SK-N-DZ (cell line): ENCODE measurements around the gene ETS1.
"Not testable (repeated sequence)": the region's sequence is repeated elsewhere in the genome, so short reads cannot be mapped to it uniquely, and the experiment has no call there.

ENCODE experiments used
- DNase-seq: peaks from one replicate; pipeline ENCODE4 v3.0.0-alpha.2; 2015; ENCODE audit warnings: low spot score

The ETS1 gene

DNA sequence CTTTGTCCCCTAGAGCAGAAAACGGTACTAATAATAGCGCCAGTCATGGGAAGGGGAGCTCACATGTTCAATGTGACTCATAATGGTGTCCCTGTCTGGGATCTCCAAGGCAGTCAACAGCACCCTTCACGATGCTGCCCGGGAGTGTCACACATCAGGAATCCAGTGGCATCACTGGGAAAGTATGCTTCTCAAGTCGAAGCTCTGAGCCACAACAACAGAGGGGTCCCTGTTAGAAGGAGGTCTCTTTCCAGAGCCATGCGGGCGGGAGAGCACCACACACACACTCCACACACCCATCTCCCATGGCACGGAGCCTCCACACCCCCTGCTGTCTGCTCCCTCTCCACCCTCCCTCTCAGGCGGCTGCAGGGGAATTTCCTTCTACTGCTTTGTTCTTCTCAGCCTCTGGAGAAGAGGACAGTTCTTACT, 119.7 kb downstream of the ETS1 start:
- no peak for DNase-seq

DNA sequence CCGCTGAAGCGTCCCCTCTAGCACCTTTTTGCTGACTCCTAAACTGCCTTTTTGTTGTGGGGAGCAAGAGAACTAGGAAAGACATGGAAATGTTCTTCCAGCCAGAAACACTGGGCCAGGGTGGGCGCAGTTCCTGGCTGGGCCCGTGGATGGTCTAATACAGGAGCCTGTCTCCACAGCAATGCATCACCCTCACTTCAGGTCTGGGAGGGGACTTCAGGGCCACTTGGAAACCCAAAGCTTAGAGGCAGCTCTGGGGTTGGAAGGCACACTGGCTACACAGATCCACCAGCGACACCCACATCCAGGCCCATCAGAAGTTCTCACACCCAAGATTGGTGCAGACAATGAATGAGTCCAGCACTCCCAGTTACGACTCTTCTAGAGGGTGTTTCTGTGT, 120.3 kb downstream of the ETS1 start:
- no peak for DNase-seq

DNA sequence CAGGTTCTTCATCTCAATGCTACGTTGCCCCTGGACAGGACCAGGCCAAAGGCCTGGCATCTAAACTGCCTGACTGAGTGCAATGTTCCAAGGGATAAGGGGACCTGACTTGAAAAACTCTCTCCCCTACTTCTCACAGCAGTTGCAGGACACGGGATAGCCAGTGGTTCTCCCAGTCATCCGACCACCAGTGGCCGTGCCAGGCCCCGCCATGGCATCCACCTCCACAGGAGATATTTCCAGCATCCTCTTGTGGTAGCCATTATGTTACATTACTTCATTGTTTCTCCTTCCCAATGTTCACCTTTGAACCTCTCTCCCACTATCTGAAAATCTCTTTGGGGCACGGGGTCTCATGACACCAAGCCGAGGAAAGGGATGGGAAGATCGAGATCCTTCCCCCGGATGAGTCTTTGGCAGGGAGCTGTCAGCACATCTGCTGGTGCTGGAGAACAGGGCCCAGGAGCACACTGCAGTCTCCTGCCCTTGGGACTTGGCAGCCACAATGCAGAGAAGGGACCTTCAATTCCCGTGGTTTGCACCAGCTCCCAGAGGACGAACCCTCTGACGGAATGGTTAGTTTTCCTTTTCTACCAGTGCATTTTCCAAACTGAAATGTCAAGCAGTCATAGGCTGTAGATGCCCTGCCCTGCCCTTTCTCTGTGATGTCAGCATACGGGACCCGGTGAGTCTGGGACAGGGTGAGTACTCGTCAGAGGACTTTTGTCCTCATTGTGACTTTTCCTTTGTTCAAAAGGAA, 121.2 kb downstream of the ETS1 start:
- no peak for DNase-seq

DNA sequence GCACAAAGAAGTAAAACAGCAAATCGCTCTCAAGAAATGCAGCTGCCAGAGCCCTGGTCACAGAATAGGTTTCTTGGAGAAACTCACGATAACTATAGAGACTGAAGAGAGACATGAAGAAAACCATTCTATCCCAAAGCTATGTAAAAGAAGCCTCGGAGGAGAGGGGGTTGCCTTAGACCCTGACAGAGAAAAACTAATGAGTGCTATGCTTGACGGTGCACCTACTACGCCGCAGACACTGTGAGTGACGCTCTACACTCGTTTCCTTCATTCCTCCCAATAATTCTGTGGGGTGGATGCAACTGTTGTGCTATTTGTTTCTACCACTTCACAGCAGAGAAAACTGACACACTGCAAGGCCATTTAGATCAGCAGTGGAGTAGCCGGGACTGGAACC, 121.8 kb downstream of the ETS1 start:
- no peak for DNase-seq

DNA sequence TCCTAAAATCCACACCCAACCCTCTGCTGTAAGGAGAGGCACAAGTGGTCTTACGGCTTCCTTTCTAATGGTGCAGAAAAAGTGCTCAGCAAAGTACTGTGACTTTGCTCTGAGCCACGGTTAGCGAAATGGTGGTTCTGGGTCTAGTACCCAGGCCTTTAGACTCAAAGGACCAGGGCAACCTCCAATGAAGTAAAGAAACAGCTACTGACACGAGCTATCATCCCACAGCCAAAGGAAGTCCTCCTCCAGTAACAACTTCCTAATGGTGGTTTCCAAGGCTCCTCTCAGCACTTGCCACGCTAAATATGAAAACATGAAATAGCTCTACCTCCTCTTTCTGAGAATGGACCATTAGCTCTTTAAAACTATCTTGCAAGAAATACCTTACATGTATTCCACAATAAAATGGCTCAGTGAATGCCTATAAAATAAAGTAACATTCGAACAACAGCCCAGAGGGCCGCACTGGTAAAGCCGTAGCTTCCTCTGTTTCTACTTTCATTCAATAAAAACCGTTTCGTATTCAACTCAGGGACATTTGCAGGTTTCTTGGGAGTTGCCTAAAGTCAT, 122.4 kb downstream of the ETS1 start:
- DNase-seq: no peak

DNA sequence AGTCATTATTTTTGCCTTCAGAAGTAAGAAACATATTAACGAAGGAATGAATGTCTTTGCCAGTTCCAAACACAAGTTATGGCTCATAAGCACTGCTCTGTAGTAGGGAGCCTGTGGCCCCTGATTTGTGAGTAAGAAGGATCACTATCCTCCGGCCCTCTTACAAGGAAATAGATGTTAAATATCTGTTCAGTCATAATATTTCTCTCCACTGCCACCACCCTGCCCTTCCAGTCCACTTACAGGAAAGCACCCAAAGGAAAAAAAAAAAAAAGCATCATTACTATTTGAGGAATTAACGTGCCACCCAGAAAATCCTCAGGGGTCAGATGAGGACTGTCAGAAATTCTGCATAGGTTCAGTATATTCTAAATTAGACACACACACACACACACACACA, 123.4 kb downstream of the ETS1 start:
- no peak for DNase-seq

DNA sequence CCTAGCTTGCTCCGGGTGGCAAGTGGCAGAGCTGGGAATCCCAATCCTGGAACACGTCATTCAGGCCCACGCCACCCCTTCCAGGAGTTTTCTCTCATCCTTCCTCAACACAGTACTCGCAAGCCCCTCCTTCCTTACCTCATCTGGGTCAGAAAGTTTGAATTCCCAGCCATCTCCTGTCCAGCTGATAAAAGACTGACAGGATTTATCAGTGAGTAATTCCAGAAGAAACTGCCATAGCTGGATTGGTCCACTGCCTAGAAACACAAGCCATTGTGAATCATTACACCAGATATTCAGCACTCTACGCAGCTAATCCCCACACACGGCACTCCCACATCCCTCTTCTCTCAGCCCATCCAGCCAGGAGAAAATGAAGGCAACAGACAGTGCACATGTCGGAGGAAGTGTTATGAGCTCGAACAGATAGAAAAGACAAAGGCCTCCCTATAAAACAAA, 124.0 kb downstream of the ETS1 start:
- DNase-seq: no peak

DNA sequence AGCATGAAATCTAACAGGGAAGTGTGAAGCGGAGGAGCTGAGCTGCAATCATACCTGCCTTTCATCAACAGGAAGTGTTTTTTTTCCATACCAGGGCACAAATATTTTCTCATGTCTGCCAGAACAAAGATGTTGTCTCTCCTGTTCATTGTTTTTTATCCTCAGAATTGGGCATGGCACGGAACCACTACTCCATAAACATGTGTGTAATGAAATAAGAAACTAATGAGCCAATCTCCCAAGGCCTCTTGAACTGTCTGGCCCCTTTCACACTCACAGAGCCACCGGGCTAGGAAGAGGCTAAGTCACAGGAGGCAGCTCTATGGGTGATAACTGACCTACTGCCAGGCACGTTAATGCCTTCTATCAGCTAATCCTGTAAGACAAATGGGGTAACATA, 124.4 kb downstream of the ETS1 start:
- DNase-seq: no peak

DNA sequence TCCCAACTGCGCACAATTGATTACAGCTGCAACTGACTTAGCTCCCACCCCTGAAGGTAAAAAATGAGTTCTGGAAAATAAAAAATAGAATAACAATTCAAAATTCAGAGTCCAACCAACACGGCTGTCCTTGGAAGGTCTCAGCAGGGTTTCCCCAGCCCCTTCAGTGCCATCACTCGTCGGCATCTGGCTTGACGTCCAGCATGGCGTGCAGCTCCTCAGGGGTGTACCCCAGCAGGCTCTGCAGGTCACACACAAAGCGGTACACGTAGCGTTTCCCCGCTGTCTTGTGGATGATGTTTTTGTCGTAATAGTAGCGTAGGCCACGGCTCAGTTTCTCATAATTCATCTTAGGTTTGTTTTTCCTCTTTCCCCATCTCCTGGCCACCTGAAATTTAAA, 125.2 kb downstream of the ETS1 start:
- DNase-seq: no peak

DNA sequence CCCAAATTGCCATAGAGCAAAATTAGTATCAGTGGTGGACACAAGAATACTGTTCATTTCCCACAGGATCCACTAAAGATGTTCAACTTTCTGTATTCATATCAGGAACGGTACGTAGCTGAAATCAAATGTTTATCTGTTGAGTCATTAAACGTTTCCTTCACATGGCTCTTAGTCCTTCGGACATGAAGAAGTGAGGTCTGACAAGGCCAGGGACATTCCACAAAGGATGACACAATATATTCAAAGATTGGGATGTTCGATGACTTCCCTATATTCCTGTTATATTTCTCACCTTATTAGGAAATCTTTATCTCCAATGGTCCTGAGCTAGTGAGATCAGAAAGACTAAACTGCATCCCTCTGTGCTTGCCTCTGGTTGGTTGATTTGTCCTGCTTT, 129.0 kb downstream of the ETS1 start:
- DNase-seq: no peak

DNA sequence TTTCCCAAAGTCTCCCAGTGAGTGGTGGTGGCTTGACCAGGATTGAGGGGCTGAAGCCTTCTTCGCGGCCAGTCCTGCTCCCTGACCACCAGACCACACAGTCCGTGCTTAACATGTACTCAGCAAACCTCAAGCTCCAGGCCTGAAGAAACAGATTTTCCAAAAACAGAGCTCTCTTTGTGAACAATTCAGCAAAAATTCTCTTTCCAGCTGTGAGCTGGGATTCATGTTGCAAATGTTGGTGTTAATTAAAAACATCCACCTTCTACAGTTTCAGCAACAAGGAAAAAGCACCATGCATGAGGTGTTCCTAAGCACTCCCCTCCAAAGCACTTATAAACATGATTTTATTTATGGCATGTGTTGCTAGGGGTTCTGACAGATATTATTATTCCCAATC, 129.5 kb downstream of the ETS1 start:
- DNase-seq: no peak

DNA sequence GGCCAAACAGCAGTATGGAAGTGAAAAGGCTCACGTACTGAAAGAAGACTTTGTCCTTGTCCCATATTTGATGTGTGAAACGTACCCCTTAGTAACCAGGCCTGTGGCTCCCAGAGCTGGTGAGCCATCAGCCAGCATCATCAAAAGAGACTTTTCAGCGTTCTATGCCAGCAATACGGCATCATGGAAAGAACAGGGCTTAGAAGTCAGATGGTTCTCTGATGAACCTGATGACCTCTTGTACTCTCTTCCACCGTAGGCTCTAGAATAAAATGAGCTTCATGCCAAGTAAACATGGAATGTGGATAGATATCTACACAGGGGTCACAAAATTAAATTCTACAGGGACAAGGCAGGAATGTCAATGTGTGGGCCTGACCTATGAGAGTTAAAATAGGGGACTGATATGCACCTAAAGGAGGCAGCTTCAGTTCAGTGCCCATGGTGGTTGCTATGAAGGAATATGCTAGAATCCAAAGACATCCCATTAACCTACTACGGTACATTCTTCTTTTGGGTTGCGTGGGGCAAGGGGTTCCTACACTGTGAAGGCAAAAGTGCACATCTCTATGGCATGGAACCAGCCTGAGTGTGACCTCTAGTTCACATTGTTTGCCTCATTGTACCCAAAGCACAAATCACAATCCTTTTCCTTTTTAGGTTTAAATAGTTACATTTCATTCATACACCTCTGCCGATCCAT, 130.6 kb downstream of the ETS1 start:
- no peak for DNase-seq

DNA sequence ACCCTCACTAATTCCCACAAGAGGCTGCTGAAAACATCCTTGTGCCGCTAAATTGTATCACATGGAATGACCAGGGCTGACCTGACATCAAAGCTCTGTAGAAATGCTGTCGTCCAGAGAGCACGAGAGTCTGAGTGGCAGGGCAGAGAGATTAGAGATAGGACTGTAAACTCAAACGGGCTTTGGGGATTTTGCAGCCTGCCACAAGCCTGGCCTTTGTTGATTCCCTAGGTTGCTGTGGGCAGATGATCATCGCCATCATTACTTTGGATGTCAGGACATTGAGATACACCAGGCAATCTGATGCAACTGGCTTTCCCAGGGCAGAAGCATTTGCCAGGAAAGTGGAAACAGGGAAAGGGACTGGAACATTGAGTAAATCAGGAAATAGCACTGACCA, 131.6 kb downstream of the ETS1 start:
- no peak for DNase-seq

DNA sequence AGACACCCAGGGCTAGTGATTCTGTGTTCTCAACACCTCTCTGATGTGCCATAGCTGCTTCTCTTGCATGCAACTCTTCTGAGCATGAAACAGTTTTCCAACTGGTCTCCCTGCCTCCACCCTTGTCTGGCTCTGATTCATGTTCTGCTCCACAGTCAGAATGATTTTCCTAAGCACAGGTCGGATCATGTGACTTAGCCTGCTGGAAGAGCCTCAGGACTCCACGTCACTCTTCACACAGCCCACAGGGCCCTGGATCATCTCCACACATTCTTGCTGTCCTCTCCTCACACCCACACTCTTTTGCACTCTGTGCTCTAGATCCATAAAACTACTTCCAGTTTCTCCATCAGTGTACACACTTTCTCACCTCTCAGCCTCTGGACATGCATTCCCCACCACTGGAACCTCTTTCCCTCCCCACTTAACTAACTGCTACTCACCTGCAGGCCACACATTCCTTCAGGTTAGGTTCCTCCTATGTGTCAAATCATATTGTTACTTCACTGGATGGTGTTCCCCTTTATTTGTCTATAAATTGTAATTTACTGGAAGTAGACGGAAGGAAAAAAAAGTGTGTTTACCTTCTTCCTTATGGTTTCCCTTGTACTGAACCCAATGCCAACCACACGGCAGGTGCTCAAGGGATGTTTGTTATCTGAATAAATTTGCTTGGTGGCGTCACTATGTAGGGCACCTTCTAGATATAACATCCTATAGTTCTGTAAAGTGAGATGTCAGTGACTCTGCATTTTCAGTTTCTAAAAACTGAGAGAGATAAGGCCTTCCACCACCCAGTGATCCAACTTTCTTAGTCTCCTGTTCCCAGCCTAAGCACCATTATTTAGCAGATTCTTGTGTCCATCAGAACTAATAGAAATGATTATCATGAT, 133.7 kb downstream of the ETS1 start:
- no peak for DNase-seq

DNA sequence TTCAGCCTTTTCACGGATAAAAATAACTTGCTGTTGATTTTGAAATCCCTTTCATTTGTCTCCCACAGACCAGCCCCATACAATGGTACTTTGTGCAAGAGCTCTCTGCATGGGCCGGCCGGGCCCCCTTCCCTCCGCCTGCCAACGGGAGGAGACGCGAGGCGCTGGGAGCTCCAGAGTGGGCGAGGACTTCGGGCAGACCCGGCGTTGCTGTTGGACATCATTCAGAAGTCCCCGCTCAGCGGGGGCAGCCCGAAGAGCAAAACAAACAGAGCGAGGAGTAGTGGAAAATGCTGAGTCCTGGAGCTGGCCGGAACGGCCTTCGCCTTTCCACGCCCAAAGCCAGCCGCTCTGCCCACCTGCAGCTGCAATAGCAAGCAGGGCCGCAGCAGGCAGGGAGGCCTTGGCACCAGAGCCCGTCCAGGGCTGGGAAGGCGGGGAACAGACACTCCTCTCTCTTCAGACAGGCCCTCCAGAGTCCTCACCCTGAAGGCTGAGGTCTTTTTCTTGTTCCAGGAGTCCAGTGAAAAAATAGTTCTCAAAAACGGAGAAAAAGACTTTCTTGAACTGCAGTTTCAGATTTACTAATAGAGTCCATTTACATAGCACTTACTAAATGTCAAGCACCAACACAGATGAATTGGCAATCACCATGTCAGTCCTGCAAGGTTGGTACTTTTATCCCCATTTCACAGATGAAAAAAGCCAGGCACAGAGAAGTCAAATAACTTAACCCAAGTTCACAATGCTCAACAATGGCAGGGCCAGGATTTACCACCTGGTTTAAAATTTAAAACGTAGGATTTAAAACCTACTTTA, 135.5 kb downstream of the ETS1 start:
- DNase-seq: no peak

DNA sequence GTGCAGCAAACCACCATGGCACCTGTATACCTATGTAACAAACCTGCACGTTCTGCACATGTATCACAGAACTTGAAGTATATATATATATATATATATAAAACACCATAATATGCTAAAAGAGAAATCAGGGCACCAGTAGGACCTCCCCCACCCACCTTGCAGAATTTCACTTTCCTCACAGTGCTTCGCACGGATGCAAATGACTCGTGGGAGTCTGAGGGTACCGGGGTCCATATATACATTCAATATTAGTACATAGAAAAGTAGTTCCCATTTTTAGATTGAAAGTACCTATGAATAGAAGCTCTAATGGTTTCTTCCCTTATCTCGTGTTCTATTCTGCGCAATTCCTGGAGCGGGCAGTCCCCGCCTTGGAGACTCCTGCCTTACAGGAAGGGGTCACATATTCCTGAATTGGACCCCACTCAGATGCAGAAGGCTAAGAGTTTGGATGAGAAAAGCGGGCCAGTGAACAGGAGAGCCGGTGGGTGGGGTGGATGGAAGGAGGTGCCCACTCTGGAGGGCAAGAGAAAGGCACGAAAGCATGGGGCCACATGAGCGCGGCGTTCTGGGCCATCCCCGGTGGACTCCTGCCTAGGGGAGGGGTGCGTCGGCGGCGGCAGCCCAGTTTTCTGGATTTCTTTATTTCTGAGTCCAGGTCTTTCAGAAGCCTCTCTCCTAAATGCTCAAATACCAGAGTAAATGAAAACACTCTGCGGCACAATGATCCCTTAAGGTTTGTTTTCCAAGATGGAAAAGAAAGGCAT, 136.3 kb downstream of the ETS1 start:
- no peak for DNase-seq

DNA sequence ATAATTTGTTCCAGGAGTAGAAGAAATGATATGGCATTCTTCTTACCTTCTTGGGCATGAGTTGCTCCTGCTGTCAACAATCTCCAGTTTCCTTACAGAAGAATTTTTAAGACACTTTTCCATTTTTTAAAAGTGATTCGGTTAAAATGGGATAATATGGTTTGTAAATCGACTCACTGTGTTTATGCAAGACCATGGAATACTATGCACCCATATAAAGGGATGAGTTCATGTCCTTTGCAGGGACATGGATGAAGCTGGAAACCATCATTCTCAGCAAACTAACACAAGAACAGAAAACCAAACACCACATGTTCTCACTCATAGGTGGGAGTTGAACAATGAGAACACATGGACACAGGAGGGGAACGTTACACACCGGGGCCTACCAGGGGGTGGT, 136.9 kb downstream of the ETS1 start:
- DNase-seq: not testable (repeated sequence)

DNA sequence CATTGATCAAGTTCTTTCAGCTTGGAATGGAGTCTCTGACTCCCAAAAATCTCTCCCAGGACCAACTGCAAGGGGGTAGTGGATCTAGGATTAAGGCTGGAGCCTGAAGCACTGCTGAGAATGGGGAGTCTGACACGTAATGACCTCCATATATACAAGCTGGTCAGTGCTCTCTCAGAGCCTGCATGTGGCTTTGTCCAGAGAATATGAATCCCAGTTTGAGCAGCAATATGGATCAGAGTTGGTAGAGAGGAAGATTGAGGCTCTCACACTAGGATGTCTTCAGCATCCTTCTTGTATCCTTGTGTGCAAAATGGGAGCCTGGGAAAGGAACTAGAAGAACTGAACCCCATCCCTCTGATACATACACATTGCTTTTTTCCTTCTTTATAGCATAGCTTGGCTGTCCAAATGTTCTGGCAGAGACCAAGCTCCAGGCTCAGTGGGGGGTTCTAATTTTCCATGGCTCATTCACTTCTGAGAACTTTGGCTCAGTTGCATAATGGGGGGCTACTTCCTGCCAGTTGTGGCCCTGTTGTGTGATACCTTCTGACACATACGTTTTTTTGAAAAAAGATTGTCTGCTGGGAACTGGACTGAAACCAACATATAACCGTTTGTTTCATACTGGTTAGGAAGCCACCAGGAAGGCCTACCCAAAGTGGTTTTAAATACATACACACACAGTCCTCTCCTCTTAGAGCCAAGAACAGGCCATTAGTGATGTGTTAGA, 138.2 kb downstream of the ETS1 start:
- DNase-seq: no peak

DNA sequence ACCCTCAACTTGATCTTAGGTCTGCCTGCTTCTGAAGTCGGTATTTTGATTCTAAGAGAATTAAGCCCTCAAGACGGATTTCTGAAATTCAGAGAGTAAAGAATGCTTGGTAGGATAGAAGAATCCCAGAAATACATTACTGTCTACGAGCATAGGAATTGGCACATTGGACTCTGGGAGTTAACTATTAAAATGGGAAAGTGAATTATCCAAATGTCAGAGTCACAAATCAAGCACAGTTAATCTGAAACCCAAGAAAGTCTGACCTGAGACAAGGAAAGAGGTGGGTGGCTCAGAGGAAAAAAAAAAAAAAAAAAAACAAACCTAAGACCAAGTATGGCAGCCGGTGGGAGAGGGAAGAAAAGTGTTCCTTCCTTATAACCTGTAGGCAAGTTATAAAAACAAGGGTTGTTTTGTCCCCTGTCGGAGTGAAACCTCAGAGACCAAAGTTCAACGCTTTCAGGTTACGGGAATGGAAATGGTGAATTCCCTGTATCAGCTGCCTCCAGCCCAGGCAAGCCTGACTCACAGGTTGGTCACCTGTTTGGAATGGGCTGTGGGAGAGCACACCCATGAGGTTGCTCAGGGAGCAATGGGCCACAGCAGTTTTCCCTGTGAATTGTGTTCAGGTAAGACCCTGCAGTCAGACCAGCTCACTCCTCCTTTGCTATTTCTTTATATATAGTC, 139.0 kb downstream of the ETS1 start:
- DNase-seq: no peak
